Gastroesophageal sphincter (tissue), 3 donors: ENCODE results near the gene TSPAN5.

Experiments used
- CTCF ChIP-seq, 4 experiments: fragments of 200-600 bp in 2 of 4; fragments of 450-650 bp in 2 of 4; sonication (generic) in 1 of 4; IDR thresholded peaks; one replicate each; pipeline ENCODE4 v1.5.1; 2017 to 2019; ENCODE audit warnings: antibody characterized with exemption in 4 of 4, mild to moderate bottlenecking in 2 of 4, moderate library complexity in 2 of 4
- EP300 ChIP-seq: sonication (generic); formaldehyde crosslinking; IDR thresholded peaks from one replicate; pipeline ENCODE4 v1.6.1; 2017; ENCODE audit warnings: antibody characterized with exemption, mild to moderate bottlenecking

- TF ChIP-seq CTCF (IDR thresholded peaks at IDR 0.05) (no peak), EP300 (no peak)
These were observed 14.9 kb upstream of the TSPAN5 start for GRCh38 chr4:98673288-98673644.
